CD4-positive, alpha-beta T cell treated with Interferon gamma for 1 hour (primary cell): ENCODE results near the gene ZNG1A.
"Not testable (repeated sequence)": the region's sequence is repeated elsewhere in the genome, so short reads cannot be mapped to it uniquely, and the experiment has no call there.

Experiments
- DNase-seq: peaks from one replicate; pipeline ENCODE4 v3.0.0-alpha.2; 2020

The ZNG1A gene

GRCh38 chr9:178970-179383 is at the start of gene ZNG1A:
Gene ZNG1A, minus strand, starts transcription at chr9:179056. Its CDS starts 87 bp downstream, at chr9:178969.
- peak; percentile 96 for DNase-seq

GRCh38 chr9:227860-228259 is 49.0 kb upstream of the ZNG1A start:
- DNase-seq: no peak

DNA sequence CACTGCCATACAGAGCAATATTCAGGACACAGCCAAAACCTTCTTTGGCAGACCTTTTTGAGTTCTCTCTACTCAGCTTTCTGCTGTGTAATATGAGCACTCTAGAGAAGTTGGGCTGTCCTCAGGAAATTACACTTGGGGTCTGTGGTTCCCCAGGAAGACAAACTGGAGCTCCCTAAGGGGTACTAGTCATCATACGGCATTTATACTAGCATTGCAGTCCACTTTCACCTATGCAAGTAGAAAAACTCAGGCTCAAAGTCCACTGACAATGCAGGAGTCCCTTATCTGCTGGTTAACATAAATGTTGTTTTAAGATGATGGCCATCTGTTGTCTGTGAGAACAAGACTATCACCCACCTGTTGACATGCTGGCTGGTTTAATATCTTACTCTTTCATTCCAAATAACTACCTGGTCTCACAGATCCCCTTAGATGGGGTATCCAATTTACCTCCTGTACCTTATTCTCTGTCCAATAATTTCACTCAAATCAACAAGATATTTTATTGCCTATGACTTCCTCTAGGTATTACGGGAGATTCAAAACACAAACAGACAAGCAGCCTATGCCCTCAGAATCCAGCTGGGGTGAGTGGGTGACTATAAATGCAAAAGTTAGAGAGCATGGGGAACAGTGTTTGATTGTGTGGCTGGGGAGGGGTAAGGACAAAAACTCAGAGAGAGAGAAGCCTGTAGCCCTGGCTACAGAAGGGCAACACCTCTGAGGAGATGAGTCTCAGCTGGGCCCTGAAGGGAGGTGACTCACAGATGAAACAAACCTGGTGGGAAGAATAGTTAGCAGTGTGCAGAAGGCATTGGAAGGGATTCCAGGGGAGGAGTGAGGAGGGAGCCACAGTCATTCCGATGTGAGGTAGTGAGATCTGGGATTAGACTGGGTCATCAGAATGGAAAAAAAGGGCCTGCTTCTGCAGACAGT is 46.0 kb upstream of the ZNG1A start:
- no peak for DNase-seq

DNA sequence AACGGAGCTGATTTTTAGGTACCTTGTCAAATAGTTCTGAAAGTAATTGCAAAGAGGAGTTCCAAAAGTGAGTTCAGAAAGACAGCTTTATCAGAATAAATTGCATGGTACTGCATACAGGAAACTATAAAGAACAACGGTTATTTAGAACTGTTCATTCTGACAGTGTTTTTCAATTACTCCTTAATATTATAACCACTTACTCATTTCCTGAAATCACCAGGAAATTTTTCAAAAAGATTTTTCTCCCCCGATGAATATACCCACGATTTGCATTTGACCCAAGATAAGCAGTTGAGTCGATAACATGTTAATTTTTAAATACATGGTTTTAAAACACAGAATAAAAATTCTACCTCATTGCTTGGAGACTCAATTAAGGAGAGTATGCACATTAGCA is 45.2 kb upstream of the ZNG1A start:
- DNase-seq: no peak

- no peak for DNase-seq
Measured at GRCh38 chr9:223152-223551, 44.3 kb upstream of the ZNG1A start.

DNA sequence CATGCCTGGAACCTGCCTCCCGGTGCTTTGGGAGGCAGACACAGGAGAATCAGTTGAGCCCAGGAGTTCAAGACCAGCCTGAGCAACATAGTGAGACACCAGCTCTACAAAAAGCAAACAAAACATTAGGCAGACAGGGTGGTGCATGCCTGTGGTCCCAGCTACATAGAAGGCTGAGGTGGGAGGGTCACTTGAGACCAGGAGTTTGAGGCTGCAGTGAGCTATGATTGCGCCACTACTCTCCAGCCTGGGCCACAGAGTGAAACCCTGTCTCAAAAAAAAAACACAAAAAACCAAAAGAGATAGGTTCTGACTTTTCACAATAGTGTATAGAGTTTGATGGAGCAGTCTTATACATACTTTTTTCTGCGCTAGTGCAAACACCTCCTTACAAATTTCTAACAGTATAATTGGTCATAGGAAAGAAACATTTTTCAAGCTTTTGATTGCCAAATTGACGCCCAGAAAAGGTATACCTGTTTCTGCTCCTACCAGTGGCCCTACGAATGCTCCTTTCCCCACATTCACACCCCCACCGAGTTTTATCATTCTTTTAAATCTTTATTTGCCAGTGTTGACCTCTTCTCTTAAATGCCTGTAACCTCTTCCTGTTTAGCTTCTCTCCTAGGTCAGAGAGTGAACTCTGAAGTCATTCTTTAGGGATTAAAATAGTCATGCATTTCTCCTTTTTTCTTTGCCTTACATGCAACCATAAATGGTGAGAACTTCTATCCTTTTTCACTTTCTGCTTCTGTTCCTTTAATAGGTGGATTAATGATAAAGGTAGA is 43.3 kb upstream of the ZNG1A start:
- DNase-seq: no peak

GRCh38 chr9:219670-220365 is 41.0 kb upstream of the ZNG1A start:
- DNase-seq: no peak

- not testable (repeated sequence) for DNase-seq
Measured at GRCh38 chr9:219036-219435, 40.2 kb upstream of the ZNG1A start.

- DNase-seq: no peak
Measured at GRCh38 chr9:217950-218349, 39.1 kb upstream of the ZNG1A start.

DNA sequence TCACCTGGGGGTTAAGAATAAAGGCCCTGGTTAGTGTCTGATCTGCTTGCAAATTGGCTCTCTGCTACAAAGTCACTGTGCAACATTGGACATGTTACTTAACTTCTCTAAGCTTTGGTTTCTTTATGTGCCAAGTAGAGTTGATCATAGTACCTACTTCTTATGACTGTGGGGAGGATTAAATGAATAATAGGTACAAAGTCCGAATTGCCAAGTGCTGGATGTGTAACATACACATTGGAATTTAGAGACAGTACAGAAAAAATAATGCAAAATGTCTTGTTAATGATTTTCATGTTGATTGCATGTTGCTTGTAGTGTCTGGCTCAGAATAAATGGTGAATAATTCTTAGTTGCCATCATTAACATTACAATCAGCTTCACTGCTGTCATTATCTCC is 38.0 kb upstream of the ZNG1A start:
- DNase-seq: no peak

- DNase-seq: no peak
Measured at GRCh38 chr9:215631-216155, 36.8 kb upstream of the ZNG1A start.

DNA sequence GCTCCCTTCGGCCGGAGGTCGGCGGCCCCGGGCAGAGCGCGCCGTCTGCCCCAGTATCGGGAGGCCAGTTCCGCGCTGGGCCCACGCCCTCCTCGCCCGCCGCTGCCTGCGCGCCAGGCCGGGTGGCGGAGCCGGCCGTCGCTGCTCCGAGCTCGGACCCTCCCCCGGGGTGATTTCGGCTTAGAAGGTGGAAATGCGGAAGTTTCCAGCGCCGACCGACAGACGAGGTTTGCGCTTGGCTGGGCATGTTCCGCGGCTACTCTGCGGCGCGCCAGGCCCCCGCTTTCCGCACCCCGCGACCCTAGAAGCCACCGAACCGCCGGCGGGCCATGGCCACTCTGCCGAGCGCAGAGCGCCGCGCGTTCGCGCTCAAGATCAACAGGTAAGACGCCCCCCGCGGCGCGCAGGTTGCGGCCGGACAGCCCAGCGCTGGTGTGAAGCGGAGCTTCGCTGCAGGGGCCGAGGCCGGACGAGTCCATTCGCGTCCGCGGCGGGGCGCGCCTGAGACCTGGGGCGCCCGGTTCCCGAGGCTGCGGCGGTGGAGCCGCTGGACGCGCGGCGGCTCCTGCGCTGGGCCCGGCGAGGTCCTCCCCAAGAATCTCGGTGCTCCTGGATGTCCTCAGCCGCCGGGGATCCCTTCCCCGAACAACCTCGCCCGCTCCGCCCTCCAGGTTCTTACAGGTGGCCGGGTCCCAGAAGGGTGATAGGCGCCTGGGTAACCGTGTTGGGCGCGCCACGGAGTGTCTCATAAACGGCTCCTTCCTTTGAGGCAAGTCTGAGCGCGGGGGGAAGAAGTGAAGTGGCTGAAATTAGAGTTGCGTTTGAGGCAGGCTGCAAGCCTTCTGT is 36.0 kb upstream of the ZNG1A start, which contains the start of gene DOCK8:
TSS of gene DOCK8 (plus strand) at position 218 of the 846 bp plus-strand sequence. CDS start at position 330, 112 bp downstream.
- DNase-seq: peak; percentile 73

GRCh38 chr9:214351-214647 is 35.4 kb upstream of the ZNG1A start:
- DNase-seq: no peak

DNA sequence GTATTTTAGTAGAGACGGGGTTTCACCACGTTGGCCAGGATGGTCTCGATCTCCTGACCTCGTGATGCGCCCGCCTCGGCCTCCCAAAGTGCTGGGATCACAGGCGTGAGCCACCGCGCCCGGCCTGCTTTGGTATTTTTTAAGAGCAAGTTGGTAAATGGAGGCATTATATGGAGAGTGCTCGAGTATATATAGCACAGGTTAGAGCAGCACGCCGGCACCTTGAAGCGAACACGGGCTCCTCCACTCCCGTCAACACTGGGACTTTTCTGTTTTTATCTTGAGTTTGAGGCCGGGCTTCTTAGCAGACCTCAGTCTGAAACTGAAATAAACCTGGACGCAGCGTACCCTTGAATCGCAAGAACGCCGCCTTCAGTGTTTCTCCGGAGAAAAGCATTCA is 35.0 kb upstream of the ZNG1A start:
- DNase-seq: not testable (repeated sequence)

DNA sequence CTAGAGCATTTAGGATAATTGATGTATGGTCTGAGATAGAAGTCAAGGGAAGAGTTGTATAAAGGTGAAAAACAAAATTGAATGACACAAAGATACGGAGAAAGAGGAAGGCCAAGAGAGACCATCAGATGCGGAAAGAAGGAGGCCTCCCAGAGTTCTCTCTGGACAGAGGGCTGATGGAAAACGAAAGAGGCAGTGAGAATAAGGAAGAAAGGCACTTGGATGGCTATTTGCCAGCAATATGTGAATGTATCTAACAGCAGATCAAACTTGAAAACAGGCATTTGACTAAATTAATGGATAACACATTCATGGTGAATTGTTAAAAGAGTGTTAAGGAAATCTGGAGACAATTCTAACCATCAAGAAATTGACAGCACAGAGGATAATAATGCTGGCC is 33.4 kb upstream of the ZNG1A start:
- no peak for DNase-seq

DNA sequence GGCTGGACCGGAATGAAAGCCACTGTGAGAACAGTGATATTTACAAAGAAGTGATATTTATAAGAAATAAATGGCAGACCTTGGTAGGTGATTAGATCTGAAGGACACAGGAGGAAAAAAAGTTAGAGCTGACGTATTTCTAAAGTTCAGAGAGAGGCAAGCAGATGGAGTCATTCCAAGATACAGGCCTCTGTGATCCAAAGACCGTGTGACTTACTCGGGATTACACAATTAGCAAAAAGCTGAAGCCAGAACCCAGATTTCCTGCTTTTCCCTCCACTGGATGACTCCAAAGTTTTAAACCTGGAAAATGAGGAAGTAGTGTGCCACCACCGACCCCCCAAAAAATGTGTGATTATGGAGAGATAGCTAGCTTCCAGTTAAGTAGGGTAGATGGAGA is 32.7 kb upstream of the ZNG1A start:
- DNase-seq: no peak

- no peak for DNase-seq
Measured at GRCh38 chr9:211036-211435, 32.2 kb upstream of the ZNG1A start.

GRCh38 chr9:209143-209758 is 30.4 kb upstream of the ZNG1A start:
- DNase-seq: peak; percentile 1

DNA sequence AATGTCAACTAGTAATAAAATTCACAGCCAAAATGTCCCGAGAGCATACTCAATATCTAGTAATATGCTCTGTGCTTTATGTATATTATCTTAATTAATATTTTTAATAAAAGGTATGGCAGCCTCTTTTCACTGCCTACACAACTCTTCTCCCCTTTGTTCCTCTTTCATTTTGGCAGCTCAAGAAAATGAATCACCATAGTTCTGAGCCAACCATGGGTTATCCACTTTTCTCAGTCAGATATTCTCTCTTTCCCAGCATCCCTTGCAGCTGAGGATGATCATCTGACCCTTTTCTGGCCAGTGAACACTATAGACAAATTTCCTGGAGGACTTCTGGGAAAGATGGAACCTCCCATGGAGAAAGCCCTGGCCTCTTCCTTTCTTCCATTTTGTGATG is 27.6 kb upstream of the ZNG1A start:
- DNase-seq: no peak

GRCh38 chr9:199601-200000 is 20.7 kb upstream of the ZNG1A start:
- DNase-seq: not testable (repeated sequence)

DNA sequence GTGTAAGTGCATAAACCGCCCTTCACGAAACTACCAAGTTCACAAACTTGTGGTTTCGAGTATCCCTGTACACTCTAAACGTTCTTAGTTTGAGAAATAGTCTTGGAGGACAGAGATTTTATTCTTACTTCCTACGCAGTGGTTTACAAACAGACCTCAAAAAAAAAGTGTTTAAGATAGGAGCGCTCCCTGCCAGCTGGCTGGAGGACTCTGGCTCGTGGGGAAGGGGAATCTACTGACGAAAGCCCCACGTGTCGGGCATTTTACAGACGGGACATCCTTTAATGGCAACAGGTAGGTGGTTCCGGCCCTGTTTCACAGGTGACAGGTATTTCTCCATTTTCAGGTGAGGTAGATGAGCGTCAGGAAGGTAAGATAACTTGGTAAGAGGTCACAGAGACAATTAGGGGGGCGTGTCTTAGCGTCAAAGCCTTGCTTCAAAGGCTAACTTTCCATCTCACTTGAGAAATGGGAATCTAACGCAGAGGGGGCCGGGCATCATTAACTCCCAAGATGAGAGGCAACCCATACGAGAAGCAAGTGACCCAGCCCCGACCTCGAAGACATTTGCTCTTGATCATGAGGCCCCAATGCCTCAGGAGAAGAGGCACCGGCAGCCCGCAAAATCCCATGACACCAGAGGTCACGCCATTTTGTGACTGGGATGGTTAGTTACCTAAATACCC is 573 bp downstream of the ZNG1A start:
- peak; percentile 4 for DNase-seq
